ENCODE results near the gene BNIPL.

- no peak for TF ChIP-seq GATA3 (IDR thresholded peaks at IDR 0.05; ENCODE audit: low read depth, low read length)
- TF ChIP-seq GATA2 (IDR thresholded peaks at IDR 0.05; ENCODE audit: low read depth, low read length), result no peak
Measured at GRCh38 chr1:151012684-151013471, 23.5 kb upstream of the BNIPL start.

All from SH-SY5Y (cell line).